Epithelial cell of esophagus (primary cell): ENCODE results near the gene CHN2.
A peak's percentile ranks its signal among the peaks of the same experiment; 100 is the strongest.

Experiments used
- DNase-seq: peaks from one replicate; pipeline ENCODE4 v3.0.0; 2010; ENCODE audit warnings: low read depth
- H3K4me3 ChIP-seq: 2 replicates; pipeline ENCODE4 v1.5.1; 2011; ENCODE audit warnings: mild to moderate bottlenecking, low read length, control low read depth
- CTCF ChIP-seq: IDR thresholded peaks from 2 replicates; pipeline ENCODE4 v1.5.1; 2011; ENCODE audit warnings: low read depth, mild to moderate bottlenecking, low read length, control low read depth, inconsistent platforms; ENCODE audit not compliant: insufficient read depth; ENCODE audit errors: missing control alignments

The CHN2 gene

GRCh38 chr7:29216128-29216527 is 21.6 kb downstream of the CHN2 start:
- TF ChIP-seq CTCF, result no peak
- no peak for DNase-seq
- H3K4me3 ChIP-seq, result no peak overlapping the region

- no peak for DNase-seq
- TF ChIP-seq CTCF, result no peak
- H3K4me3 ChIP-seq, result no peak overlapping the region
Measured at GRCh38 chr7:29217113-29217512, 22.5 kb downstream of the CHN2 start.

- peak; percentile 50 for DNase-seq
- no peak overlapping the region for H3K4me3 ChIP-seq
- no peak for TF ChIP-seq CTCF
Measured at GRCh38 chr7:29224726-29225125, 30.2 kb downstream of the CHN2 start.

- TF ChIP-seq CTCF, result no peak
- H3K4me3 ChIP-seq, result no peak overlapping the region
- DNase-seq, result no peak
Measured at GRCh38 chr7:29228289-29229011, 33.9 kb downstream of the CHN2 start.

GRCh38 chr7:29229066-29229465 is 34.5 kb downstream of the CHN2 start:
- no peak for TF ChIP-seq CTCF
- no peak for DNase-seq
- no peak overlapping the region for H3K4me3 ChIP-seq

GRCh38 chr7:29229946-29230345 is 35.4 kb downstream of the CHN2 start:
- no peak overlapping the region for H3K4me3 ChIP-seq
- DNase-seq, result no peak
- no peak for TF ChIP-seq CTCF

- DNase-seq, result no peak
Measured at GRCh38 chr7:29230871-29231345, 36.3 kb downstream of the CHN2 start.

More at GRCh38 chr7:29230871-29231345, 36.3 kb downstream of the CHN2 start:
- H3K4me3 ChIP-seq, result no peak overlapping the region
- no peak for TF ChIP-seq CTCF
